G401 (cell line): ENCODE measurements around the gene PACS2. TPM values are rescaled to one million over a fixed set of nuclear protein-coding genes. Genes with fewer than 3 reads are reported as not detected.
"Not testable (repeated sequence)": the region's sequence is repeated elsewhere in the genome, so short reads cannot be mapped to it uniquely, and the experiment has no call there.

ENCODE experiments used
- DNase-seq: peaks from one replicate; pipeline ENCODE4 v3.0.0-alpha.2; 2015; ENCODE audit warnings: low spot score
- in situ Hi-C: cut with HindIII; loops from 2 replicates; pipeline ENCODE4 v1.10.0; 2016; ENCODE audit warnings: low sequenced_read_pairs, mixed read lengths
- total RNA-seq: library from RNA; depleted of rRNA; stranded (reverse); fragments of >200 nt; shearing (Covaris generic); gene quantifications from 2 replicates; pipeline ENCODE4 v1.2.3, GENCODE V29; 2014

PACS2 gene
- total RNA-seq, 1 experiment from 2014 or later = 50.7 TPM

DNA sequence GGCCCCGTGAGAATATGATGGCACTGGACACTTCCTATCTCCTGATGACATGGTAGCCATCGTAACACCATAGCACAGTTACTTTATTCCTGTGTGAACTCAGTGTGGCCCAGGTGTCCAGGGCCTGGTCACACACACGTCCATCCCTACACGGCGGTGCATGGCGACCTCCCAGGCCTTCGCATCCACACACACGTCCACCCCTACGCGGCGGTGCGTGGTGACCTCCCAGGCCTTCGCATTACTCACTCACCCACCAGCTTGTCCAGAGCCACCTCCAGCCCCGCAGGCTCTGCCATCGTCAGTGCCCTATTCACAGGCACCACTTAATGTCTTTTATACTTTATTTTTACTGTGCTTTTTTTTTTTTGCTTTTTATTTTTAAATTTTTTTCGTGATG, 44.4 kb downstream of the PACS2 start:
- no peak for DNase-seq
- in situ Hi-C loops = no loop called here

DNA sequence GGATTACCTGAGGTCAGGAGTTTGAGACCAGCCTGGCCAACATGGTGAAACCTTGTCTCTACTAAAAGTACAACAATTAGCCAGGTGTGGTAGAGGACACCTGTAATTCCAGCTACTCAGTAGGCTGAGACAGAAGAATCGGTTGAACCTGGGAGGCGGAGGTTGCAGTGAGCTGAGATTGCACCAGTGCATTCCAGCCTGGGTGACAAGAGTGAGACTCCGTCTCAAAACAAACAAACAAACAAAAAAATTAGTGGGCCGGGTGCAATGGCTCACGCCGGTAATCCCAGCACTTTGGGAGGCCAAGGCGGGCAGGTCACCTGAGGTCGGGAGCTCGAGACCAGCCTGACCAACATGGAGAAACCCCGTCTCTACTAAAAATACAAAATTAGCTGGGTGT, 46.9 kb downstream of the PACS2 start:
- in situ Hi-C loops, DNase-seq: not testable (repeated sequence)

DNA sequence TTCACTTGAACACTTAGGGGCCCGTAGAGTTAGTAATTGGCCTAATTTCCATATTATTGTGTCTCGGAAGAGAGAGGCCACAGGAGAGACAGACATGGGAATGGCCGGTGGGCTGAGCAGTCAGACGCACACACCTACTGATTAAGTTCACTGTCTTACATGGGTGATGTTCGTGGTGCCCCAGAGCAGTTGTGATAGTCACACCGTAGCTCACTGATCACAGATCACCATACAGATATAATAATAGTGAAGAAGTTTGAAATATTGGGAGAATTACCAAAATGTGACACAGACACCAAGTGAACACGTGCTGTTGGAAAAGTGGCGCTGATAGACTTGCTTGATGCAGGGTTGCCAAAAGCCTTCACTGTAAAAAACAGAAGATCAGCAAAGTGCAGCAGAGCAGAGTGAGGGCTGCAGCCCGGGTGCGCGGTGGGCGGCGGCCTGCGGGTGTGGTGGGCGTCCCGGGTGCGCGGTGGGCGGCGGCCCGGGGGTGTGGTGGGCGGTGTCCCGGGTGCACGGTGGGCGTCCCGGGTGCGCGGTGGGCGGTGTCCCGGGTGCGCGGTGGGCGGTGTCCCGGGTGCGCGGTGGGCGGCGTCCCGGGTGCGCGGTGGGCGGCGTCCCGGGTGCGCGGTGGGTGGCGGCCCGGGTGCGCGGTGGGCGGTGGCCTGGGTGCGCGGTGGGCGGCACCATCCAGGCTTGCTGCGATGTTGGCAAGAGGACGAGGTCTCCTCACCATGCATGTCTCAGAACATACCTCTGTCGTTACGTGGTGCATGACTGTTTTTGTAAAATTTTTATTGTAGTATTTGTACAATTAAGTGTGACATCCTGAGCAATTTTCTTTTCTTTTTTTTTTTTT, 49.5 kb downstream of the PACS2 start:
- in situ Hi-C loops = no loop called here
- no peak for DNase-seq

DNA sequence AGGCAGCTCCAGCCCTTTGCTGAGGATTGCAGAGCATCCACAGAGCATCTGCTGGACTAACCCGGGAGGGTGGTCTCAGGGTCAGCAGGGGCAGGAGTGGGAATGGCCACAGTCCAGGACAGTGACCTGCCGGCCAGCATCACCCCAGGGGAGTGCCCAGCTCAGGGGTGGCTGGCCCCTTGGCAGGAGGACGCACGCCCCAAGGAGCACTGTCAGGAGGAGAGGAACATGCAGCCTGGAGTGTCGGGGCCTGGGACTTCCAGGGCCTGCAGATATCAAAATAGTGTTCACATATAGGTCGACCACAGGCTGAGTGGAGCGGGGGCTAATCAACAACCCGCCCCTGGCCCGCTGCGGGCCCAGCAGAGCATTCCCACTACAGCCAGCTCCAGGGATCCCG, 50.6 kb downstream of the PACS2 start:
- in situ Hi-C loops = no loop called here
- no peak for DNase-seq

DNA sequence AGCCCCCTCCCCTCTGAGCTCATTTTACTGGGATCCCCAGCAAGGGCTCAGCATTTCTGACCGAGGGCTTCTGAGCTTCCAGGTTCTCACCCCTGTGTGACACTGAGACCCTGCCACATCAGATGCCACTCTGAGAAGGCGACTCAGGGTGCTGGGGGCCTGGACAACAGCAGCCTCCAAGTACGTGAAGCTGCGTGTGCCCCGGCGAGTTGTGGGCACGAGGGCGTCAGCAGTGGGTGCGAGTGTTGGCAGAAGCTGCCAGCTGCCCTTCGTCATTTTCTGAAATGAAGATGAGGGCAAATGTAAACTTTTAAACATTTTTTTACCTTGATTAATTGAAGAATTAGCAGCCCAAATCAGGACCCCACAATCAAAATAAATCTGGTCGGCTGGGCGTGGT, 51.1 kb downstream of the PACS2 start:
- in situ Hi-C loops = no loop called here
- no peak for DNase-seq

DNA sequence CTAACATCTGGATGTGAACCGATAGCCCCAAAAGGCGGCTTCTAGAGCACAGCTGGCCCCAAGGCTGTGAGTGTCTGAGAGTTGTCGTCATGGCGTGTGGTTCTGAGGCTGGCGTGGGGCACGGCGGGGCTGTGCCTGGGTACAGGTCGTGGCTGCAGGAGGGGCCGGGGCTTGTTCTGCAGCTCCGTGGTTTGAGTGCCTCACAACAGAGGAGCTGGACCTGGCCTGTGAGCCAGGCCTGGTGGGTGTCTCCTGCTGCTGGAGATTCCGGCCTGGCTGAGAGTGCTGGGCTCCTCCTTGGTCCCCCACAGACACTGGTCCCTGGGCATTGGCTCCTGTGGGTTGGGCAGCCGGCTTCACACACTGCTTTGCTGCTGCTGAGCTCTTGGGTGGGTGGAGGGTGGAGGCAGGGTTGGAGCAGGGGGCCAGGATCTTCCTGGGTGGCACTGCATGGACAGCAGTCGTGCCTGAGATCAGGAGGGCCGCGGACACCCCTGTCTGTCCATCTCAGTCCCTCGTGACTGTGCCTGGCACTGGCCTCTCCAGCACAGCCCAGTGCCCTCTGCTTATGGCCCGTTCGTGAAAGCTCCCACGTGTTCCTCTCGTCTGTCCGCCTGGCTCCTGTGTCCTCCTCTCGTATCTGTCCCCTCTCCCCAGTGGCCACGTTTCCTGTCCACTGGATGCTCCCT, 52.0 kb downstream of the PACS2 start:
- in situ Hi-C loops = no loop called here
- no peak for DNase-seq

DNA sequence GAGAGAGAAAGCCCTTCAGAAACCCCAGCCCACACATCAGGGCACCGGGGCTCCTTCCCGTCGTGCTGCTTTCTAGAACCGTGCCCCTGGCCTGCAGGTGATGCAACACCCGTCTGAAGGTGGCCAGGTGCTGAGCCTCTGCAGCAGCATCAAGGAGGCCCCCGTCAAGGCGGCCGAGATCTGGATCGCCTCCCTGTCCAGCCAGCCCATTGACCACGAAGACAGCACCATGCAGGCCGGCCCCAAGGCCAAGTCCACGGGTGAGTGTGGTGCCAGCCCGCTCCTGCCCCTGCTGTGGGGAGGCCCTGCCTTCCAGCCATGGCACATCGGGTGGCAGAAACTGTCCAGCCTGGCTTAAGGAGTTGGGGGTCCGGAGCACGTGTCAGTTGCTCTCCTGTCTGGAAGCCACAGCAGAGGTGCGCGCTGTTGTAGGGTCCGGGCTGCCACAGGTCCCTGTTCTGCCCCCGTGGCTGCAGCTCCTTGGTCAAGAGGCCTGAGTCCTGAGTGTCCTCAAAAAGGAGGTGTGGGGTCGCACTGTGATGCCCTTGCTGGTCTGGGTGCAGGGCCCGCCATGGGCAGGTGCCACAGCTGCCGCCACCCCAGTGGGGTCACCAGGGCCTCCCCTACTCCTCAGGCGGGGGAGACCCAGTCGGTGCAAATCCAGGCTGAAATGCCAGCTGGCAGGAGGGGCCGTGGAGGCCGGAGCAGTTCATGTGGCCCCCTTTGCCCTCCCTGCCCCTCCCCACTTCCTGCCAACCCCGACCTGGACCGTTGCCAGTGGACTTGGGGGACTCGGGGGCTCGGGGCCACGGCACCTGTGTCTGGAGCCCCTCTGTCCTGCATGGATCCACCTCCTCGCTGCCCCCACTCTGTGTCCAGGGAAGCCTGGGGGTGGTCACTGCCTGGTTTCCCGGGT, 52.8 kb downstream of the PACS2 start:
- DNase-seq = no peak
- in situ Hi-C loops = no loop called here

DNA sequence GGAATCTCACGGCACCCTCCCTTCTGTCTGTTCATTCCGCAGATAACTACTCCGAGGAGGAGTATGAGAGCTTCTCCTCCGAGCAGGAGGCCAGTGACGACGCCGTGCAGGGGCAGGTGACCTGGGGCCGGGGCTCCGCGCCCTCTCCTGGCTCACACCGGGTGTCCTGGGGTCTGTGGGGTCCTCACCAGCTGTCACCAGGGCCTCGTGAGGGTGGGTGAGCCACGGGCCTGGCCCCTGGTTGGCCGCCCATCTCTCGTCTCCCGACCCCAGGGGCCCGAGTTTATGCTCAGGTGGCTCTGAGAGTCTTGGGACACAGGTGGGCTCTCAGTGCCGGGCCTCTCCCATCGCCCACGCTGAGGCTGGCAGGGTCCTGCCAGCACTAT, 53.5 kb downstream of the PACS2 start:
- in situ Hi-C loops = no loop called here
- DNase-seq = no peak

DNA sequence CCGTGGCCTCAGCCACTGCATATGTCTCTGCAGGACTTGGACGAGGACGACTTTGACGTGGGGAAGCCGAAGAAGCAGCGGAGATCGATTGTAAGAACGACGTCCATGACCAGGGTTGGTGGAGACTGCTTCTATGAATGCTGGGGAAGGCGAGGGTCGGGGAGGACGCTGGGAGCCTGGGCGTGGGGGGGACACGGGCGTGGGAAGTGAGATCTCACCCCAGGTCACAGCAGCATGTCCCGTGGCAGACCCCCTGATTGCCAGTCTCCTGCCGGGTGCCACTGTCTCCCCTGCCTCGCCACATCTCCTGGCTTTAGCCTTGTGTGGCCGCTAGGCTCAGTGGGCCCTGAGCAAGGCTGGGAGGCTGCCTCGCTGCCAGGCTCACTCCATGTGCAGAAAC, 53.9 kb downstream of the PACS2 start:
- in situ Hi-C loops = no loop called here

DNA sequence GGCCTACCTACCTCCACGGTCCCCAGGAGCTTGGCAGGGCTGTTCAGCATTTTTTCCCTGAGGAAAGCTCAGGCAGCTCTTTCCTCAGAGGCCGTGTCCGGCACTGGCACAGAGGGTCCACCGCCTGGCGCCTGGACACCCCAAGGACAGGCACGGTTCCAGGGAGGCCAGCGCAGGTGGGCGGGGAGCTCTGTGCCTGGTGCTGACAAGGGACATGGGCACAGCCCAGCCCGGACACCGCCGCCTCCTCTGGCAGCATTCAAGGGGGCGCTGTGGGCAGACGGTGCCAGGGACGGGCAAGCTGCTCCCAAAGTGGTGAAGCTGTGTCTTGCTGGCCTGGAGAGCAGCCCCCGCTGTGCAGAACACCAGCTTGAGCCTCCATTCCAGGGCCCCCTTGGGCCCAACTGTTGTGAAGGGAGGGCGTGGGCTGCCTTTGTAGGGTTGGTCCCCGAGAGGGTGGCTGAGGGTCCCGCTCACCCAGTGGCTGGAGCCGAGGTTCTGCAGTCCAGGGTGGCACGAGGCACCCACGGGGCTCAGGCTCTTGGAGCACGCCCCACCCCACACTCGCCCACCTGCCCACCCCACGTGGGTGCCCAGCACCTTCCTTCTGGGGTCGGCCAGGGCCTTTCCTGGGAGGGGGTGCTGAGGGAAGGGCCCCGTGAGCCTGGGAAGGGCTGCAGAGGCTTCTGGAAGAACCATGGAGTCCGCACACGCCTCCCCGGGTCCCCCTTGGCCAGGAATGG, 54.5 kb downstream of the PACS2 start:
- in situ Hi-C loops = no loop called here
- DNase-seq = no peak

More for the DNA sequence above, 53.9 kb downstream of the PACS2 start:
- no peak for DNase-seq

DNA sequence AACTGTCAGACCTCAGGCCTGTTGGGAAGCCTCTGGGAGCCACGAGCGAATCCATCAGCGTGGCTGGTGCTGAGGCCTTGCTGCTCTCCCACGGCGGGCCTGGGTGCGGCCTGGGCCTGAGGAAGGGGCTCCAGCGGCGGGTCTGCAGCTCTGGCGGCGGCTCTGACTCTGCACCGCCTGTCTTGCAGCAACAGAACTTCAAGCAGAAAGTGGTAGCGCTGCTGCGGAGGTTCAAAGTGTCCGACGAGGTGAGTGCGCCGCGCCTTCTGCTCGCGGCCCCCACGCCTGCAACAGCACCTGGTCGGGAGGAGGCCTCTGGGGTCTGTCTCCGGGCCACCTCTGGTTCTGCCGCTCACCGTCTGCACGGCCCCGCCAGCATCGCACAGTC, 55.1 kb downstream of the PACS2 start:
- DNase-seq = no peak
- in situ Hi-C loops = no loop called here

DNA sequence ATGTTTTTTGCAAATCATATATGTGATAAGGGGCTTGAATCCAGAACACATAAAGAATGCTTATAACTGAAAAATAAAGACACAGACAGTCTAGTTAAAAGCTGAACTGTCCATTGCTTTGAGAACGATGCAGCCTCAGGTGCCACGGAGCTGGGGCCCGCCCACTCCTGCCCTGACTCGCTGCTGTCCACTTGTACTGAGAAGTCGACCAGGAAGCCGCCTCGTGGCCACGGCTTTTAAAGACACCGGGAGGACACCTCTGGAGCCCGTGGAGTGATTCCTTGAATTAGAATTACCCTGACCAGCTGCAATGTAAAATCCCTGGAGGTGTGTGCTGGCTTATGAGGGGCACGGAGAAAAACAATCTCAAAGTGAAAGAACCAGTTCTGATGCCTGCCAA, 59.8 kb downstream of the PACS2 start:
- in situ Hi-C loops = no loop called here
- no peak for DNase-seq

DNA sequence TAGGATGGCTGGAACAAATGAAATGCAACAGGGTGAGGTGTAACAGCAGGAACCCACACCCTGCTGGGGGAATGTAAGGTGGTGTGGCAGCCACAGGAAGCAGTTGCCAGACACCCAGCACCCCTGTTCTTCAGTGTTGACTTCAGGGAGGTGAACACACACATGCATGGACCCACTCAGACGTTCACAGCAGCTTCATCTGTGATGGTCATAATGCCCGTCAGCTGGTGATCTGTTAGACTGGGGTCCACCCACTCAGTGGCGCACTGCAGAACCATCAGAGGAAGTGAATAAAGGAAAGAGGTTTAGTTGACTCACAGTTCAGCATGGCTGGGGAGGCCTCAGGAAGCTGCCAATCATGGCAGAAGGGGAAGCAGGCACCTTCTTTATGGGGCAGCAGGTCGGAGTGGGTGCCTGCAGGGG, 61.1 kb downstream of the PACS2 start:
- no peak for DNase-seq
- in situ Hi-C loops = no loop called here

DNA sequence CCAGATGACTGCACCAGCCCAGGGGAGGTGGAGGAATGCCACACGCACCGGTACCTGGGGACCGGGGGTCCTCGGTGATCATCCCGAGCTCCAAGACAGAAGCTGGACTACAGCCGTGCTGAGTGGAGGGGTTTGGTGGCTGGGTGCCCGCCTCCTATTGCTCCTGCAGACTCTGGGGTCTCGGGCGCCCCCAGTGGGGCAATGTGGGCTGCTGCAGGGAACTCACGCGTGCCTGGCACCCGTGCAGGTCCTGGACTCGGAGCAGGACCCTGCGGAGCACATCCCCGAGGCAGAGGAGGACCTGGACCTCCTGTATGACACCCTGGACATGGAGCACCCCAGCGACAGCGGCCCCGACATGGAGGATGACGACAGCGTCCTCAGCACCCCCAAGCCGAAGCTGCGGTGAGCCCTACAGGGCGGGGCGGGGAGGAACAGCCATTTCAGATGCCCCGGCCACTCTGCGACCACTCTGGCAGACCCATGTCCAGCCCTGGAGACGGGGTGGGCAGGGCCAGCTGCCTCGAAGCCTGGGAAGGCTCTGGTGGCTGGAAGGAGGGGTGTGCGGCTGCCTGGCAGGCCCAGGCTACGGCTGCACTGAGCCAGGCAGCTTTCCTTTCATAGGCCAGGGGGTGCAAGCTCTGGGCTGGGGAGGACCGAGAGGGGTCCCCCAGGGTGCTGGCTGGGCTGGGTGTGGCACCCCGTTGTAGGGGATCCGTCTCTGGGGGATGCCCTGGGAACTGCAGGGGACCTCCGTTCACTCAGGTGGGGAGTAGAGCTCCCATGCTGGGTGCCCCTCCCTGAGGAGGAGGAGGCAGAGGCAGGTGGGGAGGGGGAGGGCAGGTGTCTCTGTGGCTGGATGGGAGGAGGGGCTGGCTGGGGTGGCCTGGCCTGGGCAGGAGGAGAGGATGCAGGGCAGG, 62.2 kb downstream of the PACS2 start:
- no peak for DNase-seq
- in situ Hi-C loops = no loop called here

DNA sequence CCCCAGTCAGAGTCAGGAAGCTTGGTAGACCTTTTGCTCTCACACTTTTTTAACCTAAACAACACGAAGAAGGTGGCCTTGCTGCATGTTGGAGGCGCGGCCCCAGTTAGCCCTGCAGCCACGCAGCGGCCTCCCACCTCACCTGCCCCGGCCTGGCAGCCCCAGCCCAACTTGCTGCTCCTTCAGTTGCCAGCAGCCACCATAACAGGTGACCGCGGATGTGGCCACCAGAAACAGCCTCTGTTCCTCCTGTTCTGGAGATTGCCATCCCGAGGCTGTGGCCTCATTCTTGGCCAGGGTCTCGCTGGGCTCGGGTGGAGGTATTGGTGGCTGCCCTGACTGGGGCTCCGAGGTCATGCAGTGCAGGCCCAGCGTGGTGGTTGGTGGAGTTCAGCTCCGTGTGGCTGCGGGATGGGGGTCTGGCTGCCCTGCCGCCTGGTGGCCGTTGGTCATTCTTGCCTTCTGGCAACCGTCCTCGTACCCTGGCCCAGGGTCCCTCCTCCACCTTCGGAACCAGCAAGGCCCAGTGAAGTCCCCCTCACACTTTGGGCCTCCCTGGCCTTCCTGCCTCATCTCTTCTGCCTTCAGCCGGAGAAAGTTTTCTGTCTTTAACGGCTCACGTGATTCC, 63.1 kb downstream of the PACS2 start:
- in situ Hi-C loops = no loop called here
- no peak for DNase-seq

DNA sequence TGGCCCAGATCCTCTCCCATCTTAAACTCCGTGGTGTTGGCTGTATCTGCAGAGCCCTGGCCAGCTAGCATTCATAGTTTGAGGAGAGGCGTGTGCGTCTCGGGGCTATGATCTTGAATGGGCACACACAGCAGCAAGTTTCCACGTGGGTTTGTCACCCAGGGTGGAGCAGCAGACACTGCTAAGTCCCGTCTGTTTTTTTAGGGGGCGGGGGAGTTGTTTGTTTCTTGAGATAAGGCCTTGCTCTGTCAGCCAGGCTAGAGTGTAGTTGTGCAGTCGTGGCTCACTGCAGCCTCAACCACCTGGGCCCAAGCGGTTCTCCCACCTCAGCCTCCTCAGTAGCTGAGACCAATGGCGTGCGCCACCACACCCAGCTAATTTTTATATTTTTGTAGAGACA, 63.7 kb downstream of the PACS2 start:
- in situ Hi-C loops = no loop called here
- no peak for DNase-seq

DNA sequence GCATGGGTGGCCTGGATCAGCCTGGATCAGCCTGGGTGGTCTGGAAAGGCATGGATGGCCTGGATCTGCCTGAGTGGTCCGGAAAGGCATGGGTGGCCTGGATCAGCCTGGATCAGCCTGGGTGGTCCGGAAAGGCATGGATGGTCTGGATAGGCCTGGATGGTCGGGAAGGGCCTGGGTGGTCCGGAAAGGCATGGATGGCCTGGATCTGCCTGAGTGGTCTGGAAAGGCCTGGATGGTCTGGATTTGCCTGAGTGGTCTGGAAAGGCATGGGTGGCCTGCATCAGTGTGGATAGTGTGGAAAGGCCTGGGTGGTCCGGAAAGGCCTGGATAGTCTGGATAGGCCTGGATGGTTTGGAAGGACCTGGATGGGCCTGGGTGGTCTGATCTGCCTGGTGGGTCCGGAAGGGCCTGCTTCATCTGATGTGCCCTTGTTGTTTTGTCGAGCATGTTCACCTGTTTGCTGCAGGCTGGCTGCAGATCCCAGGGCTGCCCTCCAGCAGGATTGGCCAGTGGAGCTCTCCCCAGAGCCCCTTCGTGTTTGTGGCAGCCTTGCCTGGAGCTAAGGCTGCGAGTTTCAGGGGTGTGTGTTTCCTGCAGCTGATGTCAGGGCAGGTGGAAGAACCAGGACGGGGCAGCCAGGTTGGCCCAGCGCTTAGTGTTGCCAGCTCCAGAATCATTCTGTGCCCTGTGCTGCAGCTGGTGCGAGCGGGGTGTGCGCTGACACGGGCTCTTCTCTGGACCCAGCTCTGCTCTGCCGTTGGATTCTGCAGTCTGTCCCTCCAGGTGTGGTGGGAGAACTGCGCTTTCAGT, 64.5 kb downstream of the PACS2 start:
- in situ Hi-C loops = no loop called here
- no peak for DNase-seq
